ENCODE data around the gene CSMD2.

CSMD2 gene

DNA sequence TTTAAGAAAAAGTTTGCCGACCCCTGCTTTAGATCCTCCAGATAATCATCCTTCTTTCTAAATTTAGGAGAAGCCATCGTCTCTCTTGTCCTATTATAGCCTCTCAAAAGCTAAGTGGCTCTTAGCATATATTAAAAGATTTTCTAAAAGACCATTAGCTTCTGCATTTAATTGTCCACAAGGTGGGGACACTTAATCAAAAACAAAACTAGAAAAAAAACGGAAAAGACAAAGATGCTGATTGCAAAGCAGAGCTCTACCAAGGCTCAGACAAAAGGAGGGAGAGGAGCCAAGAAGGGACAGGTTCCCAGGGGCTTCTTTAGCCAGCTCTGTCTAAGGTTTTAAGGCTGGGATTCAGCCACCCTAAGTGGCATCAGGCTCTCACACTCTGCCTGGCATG lies 429.4 kb downstream of the CSMD2 start:
- DNase-seq = peak in 1 of 2 experiments; percentile 15

DNA sequence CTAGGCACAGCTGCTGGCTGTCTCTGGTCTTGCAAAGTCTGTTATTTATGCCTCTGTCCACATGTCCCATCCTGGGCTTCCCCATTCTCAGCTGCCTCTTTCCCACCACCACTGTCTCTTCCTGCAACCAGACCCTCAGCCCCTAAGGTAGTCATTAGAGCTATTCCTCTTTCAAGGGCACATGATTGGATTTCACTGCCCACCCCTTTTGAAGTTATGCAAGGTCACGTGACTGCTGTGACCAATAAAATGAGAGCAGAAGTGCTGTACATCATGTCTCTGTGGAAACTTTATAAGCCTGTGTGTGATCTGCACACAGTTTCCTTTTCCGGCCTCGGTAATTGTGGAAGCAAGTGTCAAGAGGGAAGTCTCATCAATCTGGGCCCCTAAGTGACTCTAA lies 437.7 kb downstream of the CSMD2 start:
- DNase-seq = no peak

DNA sequence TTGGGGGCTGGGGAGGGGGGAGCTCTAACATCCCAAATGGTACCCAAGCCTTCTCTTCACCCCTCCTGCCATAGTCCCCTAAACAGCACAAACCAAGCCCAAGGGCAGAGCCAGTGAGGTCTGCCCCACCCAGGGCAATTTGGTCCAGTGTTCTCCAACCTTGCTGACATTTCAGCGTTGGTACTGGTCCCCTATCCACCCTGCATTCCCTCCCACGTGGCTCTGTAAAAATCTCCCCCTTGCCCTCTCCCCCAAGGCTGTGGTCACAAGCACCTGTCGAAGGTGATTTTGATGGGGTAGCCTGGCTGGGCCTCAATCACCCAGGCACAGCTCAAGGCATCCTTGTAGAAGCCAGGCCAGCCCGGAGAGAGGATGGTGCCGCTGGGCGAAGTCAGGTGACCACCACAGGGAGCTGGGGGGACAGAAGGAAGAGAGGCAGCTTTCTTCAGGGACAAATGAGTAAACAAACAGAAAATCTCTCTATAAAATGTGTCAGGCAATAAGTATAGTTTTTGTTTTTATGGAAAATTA lies 438.7 kb downstream of the CSMD2 start:
- no peak for DNase-seq

DNA sequence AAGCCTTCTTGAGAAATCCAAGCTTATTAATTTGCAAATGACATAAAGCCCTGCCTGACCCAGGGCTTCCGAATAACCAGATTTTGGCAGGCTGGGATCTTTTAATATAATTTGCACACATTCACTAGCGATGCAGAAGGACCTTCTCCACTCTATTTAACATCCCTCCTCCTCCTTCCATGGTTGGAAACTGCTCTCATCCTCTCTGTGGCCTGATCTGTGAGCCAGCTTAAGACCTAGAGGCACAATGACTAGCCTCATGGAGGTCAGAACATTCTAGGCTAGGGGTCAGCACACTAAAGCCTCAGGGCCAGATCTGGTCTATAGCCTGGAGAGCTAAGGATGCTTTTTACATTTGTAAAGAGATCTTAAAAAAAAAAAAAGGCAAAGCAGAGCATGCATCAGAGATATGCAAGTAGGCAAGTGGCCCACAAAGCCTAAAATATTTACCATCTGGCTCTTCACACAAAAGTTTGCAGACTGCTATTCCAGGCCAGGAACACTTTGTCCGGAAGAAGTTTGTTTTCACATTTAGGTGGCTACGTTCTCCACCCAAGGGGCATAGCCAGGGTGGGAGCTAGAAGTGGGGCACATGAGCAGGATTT lies 439.4 kb downstream of the CSMD2 start:
- DNase-seq = no peak

DNA sequence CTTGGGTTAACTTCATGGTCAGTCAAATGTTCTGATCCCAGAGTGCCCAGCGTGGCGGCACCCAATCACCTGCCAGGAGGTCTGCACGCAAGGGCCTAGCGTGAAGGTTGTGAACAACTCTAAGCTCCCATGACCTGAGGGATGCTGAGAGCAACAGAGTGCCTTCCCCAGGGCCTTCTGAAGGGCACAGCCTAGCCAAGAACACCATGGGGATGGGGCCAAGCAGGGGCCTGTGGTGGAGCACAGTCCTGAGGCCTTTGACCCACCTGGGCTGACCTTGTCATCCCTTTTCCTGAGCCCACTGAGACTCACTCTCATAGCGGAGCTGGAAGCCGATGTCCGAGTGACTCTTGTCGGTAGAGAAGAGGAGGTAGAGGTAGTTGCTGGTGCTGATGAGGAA lies 440.0 kb downstream of the CSMD2 start:
- DNase-seq = no peak

DNA sequence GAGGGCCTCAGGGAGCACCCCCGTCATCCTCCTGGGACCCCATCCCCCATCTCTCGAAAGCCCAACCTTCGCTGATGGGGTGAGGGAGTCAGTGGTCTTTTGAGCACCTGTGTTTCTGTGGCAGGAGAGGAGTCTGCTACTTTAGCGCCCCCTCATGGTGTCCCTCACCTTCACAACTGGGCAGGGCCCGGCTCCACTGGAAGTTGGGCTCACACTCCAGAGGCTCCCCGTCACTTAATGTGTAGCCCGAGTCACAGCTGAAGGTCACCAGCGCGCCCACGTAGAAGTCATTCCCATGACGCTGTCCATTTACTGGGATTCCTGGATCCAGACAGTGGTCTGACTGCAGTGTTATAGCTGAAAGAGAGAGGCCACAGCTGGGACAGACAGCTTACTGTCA lies 440.7 kb downstream of the CSMD2 start:
- no peak for DNase-seq

DNA sequence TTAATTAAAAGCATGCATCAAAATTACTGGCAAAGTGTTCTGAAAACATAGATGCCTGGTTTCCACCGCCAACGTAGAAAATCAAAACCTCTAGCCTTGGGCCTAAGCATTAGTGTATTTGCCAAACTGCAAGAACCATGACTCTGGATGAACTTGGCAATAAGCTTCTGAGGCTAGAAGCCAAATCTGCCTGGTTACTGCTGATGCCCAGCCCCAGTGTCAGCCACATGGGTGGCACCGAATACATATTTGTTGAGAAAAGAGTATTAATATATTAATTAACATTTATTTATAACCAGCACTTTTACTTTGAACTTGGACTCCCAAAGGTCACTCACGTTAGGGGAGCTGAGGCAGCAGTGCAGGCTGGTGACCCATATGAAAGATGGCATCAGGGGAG lies 441.8 kb downstream of the CSMD2 start:
- peak in 1 of 2 experiments; percentile 14 for DNase-seq

DNA sequence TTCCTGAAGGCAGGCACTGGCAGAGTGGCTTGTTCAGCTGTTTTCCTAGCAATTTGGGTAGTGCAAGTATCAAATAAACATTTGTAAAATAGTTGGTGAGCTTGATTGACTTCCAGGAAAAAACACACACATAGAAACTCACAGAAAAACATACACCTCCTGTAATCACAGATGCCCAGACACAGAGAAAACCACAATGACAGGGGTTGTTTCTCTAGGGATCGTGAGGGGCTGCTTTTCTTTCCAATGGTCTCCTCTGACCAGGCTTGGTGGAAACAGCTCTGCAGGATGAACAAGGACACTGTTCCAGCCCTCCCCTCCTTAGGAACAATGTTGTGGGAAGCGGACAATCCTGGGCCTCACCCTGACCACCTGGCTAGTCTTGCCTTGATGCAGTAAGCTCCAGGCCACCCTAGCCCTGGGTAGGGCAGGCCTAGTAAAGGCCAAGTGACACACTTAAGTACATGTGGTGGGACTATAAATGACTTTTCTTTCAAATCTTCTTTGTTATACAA lies 443.7 kb downstream of the CSMD2 start:
- no peak for DNase-seq

DNA sequence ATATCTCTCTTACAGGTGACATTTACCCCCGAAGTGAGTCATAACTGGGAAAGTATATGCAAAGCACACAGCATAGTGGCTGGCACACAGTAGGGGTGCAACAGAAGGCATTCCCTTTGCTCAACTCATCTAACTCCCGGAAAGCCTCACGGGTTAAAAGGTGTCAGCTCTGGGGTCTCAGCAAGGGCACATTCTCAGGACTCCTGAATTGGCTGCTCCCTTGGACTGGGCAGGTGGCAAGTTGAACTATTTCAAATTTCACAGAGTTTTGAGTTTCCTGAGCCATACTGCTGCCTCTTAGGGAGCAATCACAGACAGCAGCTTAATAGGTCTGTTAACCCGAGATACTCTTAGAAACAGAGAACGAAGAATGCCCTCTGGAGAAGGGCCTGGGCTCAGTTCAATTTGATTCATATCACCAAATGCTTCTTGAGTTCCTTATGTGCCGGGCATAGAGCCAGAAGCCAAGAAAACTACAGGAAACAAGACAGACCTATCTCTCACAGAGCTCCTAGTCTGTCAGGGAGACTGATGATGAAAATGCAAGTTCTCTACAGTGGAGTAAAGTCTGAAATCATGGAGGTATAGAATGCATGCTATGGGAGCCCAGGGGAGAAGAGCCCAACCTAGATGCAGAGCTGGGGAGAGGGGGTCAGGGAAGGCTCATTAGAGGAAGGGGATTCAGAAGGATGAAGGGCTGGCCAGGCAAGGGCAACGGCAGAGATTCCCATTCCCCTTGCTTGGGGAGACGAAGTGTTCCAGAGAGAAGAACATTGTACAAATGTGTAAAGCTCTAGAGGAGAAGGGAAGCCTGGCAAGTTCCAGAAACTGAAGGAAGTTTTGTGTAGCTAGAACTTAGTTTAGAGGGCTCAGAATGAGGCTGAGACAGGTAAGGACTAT lies 445.0 kb downstream of the CSMD2 start:
- DNase-seq = no peak

DNA sequence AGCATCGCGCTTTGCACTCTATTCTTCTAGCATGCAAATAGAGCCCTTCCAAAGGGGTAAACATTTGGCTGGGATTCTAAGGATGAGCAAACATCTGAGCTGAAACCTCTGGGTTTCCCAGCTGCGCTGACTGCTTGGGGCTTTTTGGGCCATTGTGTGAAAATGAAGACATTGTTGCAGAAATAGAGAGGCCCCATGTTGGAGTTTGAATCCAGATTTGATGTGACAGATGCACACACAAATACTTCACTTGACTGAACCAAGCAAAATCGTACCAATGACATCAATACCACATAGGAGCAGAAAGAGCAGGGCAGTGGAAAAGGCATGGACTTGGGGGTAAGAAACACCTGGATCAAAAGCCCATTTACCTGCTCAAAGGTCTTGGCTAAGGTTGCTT lies 445.7 kb downstream of the CSMD2 start:
- DNase-seq = no peak

DNA sequence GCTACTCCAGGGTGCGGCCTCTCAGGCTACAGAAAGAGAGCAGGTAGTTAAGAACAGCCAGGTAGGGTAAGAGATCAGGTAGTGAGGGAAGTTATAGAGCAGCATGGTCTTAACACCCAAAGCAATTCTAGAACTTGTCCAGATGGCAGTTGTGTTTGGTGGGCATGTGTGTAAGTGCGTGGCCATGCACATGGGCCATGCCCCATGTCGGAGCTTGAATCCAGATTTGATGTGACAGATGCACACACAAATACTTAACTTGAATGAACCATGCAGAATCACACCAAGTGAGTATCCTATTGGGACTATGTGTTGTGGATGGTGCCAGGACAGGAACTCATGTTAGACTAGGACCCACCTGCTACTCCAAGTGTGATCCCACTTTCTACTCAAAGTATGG lies 446.8 kb downstream of the CSMD2 start:
- DNase-seq = no peak

DNA sequence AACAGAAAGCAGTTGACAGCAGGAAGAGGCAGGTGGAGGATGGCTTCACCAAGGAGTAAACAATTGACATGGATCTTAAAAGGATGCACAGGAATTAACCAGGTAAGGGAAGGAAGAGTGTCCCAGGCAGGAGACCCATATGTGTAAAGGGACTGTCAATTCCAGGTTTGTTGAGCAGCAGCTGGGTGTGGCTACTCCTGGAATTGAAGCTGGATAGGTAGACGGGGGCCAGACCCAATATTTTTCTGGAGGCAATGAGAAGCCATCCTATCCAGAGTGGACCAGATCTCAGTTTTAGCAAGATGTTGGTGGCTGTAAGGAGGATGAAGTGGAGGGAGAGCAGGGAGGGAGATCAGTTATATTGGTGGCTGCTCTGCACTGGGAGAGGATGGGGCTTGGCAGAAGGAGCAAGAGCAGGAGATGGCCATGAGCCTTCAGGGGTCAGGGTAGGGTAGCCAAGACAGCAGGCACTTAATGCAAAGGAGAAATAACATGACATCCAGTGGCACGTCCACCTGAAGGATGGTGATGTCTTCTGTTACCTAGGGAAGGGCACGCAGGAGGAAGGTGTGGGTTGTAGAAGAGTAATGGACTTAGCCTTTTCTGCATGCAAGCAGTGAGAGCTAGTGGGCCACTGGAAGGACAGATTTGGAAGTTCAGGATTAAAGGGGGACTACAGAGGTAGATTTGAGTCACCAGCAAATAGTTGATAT lies 447.9 kb downstream of the CSMD2 start:
- no peak for DNase-seq

DNA sequence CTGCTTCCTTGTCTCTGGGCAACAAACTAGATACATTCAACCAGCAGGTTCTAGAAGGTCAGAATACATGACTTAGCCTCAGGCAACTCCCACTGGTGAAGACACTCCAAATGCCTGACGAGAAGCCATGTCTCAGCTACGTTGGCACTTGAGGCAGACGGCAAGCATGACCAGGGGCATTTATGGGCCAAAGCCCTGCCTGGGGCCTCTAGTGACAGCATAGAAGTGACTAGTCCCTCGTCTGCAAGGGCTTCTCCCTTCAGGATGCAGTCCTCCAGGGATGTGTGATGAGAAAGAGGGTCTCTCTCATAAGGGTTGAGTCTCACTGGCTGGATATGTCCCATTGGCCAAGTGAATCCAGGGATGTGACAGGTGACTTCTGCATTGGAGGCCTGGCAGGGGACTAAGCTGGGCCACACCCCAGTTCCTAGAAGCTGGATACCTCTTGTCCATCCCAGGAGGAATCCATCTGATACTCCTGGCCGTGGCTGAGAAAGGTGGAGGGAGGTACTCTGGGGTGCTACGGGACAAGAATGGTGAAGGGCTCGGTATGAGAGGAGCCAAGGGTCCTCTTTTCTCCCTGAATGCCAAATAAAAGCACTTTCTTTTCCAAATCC lies 449.7 kb downstream of the CSMD2 start:
- DNase-seq = no peak

DNA sequence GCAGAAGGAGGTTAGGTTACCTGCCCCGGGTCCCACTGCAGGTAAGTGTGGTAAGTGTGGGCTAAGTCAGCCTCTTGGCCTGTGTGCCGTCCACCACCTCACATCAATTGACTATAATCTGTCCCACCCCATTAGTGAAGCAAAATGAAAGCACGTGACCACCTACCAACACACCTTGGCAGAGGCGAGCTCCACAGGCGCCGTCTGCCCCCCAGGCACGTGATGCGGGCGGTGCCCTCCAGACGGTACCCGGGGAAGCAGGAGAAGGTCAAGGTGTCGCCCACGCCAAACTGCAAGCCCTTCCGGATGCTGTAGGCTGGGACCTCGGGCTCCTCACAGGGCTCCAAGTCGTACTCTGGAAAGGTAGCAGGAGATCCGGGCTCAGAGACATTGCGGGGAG lies 450.6 kb downstream of the CSMD2 start:
- DNase-seq = no peak

DNA sequence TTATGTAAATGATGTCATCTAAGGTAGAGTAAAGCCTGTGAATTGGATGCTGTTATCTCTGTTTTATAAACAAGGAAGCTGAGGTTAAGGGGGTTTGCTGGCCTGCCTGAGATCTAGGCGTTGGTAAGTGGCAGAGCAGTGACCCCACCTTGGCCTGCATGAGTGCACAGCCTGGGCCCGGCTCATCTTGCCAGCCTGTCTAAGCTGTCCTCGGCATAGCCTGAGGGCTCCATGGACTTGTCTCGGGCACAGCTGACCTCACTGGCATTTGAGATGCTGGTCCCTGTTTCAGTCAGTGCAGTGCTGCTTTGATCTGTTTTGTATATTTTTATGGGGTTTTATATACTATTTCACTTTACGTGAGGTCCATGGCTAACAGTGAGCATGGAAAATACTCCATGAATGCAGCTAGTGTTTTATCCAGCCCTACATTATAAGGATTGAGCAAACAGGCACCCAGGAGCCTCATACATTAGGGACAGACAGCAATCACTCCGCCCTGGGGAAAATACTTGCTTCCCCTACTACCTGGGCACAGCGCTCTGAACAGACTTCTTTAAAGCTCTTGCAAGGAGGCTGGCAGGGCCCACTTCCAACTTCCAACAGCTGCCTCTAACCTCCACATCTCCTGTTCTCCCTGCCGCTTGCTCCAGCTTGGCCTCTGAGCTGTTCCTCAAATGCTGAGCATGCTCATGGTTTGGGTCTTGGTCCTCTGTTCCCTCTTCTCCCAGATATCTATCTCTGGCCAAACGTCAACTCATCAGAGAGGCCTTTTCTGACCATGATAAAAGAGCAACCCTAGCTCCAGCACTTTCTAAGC lies 451.8 kb downstream of the CSMD2 start:
- DNase-seq = no peak

DNA sequence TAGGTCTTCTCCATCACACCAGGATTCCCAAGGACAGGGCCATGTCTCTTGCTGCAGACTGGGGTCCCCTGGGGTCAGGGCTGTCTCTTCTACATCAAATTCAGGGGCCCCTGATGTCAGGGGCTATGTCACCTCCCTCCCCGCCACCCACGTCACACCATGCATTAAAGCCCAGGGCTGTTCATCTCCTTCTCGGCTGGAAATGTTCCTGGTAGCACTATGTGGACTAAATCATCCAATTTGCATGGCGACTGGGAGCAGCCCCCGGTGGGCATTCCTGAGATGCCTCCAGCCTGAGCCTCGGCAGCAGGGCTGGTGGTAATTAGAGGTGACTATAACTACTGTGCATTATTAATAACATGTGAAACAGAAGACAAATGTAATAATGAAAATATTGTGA lies 452.8 kb downstream of the CSMD2 start:
- no peak for DNase-seq

DNA sequence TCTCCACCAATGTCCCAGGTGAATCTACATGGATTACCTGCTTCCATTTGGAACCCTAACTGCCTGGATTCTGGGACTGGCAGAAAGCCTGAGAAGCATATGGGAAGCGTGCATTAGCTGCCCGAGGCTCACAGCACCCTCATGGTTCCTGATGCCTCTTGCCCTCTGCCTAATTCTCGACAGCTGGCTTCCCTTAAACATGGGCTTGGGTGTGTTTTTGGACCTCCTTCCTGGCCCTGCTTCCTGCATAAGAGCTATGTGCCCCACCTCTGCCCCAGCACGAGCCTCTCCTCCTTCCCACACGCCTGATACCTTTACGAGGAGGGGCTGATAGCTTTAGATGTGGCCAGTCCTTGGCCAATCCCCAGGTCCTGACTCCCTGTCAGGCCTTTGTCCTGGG lies 453.5 kb downstream of the CSMD2 start:
- DNase-seq = peak in 1 of 2 experiments; percentile 18

DNA sequence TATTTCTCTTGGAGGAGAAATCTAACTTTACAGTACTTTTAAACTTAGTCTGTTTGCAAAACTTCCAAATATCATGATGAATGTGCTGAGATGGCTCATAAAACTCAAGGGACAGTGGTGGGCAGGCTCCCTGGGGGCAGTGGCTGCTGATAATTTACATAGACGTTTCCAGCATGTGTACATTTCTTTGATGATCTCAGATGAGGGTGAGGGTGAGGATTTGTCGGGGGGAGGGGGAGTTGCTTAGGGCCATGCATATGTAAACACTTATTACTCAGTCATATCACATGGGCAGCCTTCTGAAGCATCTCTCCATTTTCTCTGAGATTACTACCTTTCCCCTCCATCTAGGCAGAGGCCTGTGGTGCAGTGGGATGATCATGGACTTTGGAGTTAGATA lies 454.1 kb downstream of the CSMD2 start:
- DNase-seq = no peak

DNA sequence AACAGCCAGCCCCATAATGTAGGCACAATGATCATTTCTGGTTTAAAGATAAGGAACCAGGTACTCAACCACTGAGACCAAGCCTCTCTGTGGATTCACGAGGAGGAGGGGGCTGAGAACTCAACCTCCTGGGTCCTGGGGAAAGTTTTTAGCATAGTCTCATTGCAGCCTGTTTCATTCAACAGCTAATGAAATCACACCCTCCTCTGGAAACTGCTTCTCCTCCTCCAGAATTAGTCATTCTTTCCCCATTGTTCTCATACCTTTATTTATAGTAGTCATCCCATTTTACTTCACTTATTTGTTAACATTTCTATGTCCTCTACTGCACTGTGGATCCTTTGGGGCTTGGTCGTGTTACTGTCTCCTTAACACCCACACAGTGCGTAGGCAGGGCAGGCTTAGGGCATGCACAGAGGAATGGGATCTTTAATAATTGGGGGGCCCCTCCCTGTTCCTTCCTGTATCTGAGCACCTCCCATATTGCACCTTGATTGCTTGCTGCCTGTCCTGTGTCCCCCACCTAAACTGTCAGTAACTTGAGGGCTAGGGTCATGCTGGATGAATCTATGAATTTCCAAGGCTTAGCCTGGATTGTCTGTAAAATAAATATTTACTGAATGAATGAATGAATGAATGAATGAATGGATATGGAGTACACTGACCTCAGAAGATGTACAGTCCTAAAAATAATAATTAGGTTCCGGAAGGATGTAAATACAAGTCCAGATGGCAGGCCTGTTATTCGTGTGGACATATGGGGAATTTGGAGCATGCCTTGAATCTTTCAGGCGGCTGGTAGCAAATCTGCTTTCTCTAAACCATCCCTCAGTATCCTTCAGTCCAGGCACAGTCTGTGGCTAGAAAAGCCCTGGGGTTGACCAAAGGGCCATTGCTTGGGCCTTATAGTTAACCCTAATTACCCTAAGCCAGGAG lies 455.0 kb downstream of the CSMD2 start:
- DNase-seq = peak in 1 of 2 experiments; percentile 25

DNA sequence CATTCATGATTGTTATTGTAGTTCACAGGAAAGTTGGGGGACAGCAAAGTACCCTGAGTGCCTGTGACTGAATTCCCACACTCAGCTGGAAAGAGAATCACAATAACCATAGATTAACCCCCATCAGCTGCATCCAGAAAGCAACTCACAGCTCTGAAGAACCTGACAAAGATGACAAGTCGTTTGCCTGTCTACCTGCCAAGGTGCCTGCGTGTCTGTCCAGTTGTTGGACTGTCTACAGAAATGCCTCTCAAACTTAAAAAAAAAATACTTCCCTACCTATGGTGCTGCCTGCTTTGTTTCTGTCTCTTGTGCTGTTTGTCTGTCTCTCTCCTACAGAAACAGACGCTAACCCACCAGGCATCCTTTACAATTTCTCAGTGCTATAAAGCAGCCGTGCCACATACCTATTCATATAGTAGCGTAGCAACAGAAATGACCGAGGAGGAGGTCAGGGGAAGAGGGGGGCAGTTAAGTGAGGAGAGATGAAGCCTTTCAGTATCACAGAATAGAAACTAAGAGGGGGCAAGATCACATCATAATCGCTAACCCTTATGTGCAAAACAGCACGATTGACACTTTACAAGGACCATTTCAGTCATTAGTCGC lies 455.8 kb downstream of the CSMD2 start:
- no peak for DNase-seq

Measured in NCI-H446 (cell line).